ENCODE data around the gene ERC2. TPM values are rescaled to one million over a fixed set of nuclear protein-coding genes. Genes with fewer than 3 reads are reported as not detected.

ERC2 gene
- total and polyA plus RNA-seq, 12 donors = 0.22 to 4.2 (median 1.7) TPM

GRCh38 chr3:55690726-55691125 lies 777.5 kb downstream of the ERC2 start:
- H3K27ac ChIP-seq = no peak overlapping the region
- no peak for ATAC-seq
- no peak for DNase-seq
- peaks cover 0 to 19% (median 9%) of the 10 kb centered on the region in 7 donors for H3K27me3 ChIP-seq
- WGBS, 2 donors = 73 to 80% methylated on average over 3 of the region's 3 CpGs
- H3K4me1 ChIP-seq = peaks cover 0 to 5% (median 0%) of the 10 kb centered on the region in 9 donors
- intact Hi-C loops (cut with DNase I) = no loop called here
- no peaks in the 10 kb centered on the region for H3K9me3 ChIP-seq
- TF ChIP-seq CTCF (IDR thresholded peaks at IDR 0.05) = no peak
- H3K36me3 ChIP-seq = no peaks in the 10 kb centered on the region
- no peak overlapping the region for H3K4me3 ChIP-seq

GRCh38 chr3:55690177-55690576 lies 778.1 kb downstream of the ERC2 start:
- H3K9me3 ChIP-seq = no peaks in the 10 kb centered on the region
- TF ChIP-seq CTCF (IDR thresholded peaks at IDR 0.05) = no peak
- no peak overlapping the region for H3K27ac ChIP-seq
- no peak for DNase-seq
- no peak overlapping the region for H3K4me3 ChIP-seq
- no peak for ATAC-seq
- H3K4me1 ChIP-seq = peaks cover 0 to 5% (median 0%) of the 10 kb centered on the region in 9 donors
- WGBS, 2 donors = 60 to 67% methylated on average over 3 of the region's 3 CpGs
- no peaks in the 10 kb centered on the region for H3K36me3 ChIP-seq
- intact Hi-C loops (cut with DNase I) = no loop called here
- H3K27me3 ChIP-seq = peaks cover 0 to 19% (median 9%) of the 10 kb centered on the region in 7 donors

- intact Hi-C loops (cut with DNase I) = no loop called here
These were observed 780.1 kb downstream of the ERC2 start for GRCh38 chr3:55688154-55688553.

GRCh38 chr3:55687526-55687925 lies 780.7 kb downstream of the ERC2 start:
- DNase-seq (no peak), ATAC-seq (no peak)
- intact Hi-C loops (cut with DNase I) = no loop called here
- no peak overlapping the region for H3K4me3 ChIP-seq
- peaks cover 0 to 19% (median 9%) of the 10 kb centered on the region in 7 donors for H3K27me3 ChIP-seq
- no peaks in the 10 kb centered on the region for H3K4me1 ChIP-seq
- H3K27ac ChIP-seq = no peak overlapping the region
- no peaks in the 10 kb centered on the region for H3K36me3 ChIP-seq
- no peaks in the 10 kb centered on the region for H3K9me3 ChIP-seq
- 80 to 88% methylated on average over 5 of the region's 5 CpGs for WGBS, 2 donors
- no peak for TF ChIP-seq CTCF (IDR thresholded peaks at IDR 0.05)

More at GRCh38 chr3:55688154-55688553, 780.1 kb downstream of the ERC2 start:
- Histone ChIP-seq H3K36me3 (no peaks in the 10 kb centered on the region), H3K4me3 (no peak overlapping the region), H3K27me3 (peaks cover 0 to 19% (median 9%) of the 10 kb centered on the region in 7 donors), H3K9me3 (no peaks in the 10 kb centered on the region), H3K27ac (no peak overlapping the region), H3K4me1 (peaks cover 0 to 5% (median 0%) of the 10 kb centered on the region in 9 donors)
- DNase-seq = no peak
- 88 to 95% methylated on average over 3 of the region's 3 CpGs for WGBS, 2 donors
- TF ChIP-seq CTCF (IDR thresholded peaks at IDR 0.05) = no peak
- no peak for ATAC-seq

Data from heart right ventricle (tissue), 16 donors.